GM12878 (cell line): ENCODE measurements around the gene IRX4. TPM values are rescaled to one million over a fixed set of nuclear protein-coding genes. Genes with fewer than 3 reads are reported as not detected.

Experiments
- ATAC-seq: fragments of 200-7000 bp; cut with Tn5 transposase; 3 replicates; pipeline ENCODE4 v1.9.1; 2020; ENCODE audit warnings: mild to moderate bottlenecking, moderate library complexity
- BruUV-seq: library from RNA; stranded (reverse); fragments of 400-500 nt; replicated peaks from 2 replicates; lab custom pipeline; 2021; lab: Mats Ljungman, UMichigan
- CTCF ChIA-PET: fragments of 300-600 bp; sonication (Branson Sonifier 250); formaldehyde crosslinking; extraction: SDS; loops from one replicate; lab custom pipeline; 2021; ENCODE audit warnings: inconsistent platforms; lab: Yijun Ruan, JAX
- POLR2A ChIA-PET: fragments of 350-600 bp; formaldehyde crosslinking; extraction: SDS; loops from one replicate; lab custom pipeline; 2021; ENCODE audit warnings: inconsistent platforms; lab: Charles Lee
- RAD21 ChIA-PET: fragments of 300-600 bp; sonication (Branson Sonifier 250); formaldehyde crosslinking; loops from one replicate; lab custom pipeline; 2023; ENCODE audit warnings: antibody characterized with exemption; ENCODE audit not compliant: unreplicated experiment; lab: Charles Lee
- SMC1A ChIA-PET: fragments of 300-600 bp; sonication (Branson Sonifier 250); formaldehyde crosslinking; loops from one replicate; lab custom pipeline; 2023; ENCODE audit not compliant: unreplicated experiment, uncharacterized antibody; lab: Charles Lee
- DNase-seq: peaks from one replicate; pipeline ENCODE4 v3.0.0-alpha.2; 2011; ENCODE audit warnings: low read depth, low spot score
- FAIRE-seq: peaks from 3 replicates; lab custom pipeline; 2011; peaks lifted over from hg19 to GRCh38; lab: Jason Lieb, UNC
- H2AFZ ChIP-seq: 2 replicates; pipeline ENCODE4 v1.6.0; 2011; ENCODE audit warnings: low read depth, low read length, control low read depth; ENCODE audit not compliant: control insufficient read depth
- H3K27ac ChIP-seq: 2 replicates; pipeline ENCODE4 v1.5.1; 2011; ENCODE audit warnings: control low read depth; ENCODE audit not compliant: control insufficient read depth, insufficient read depth
- H3K27me3 ChIP-seq, 2 experiments: replicated peaks in 1 of 2; 2 replicates each; pipeline versions ENCODE4 v1.6.0 to v1.6.1; 2011; ENCODE audit warnings: low read length in 1 of 2; ENCODE audit not compliant: control insufficient read depth in 2 of 2, insufficient read depth in 2 of 2
- H3K36me3 ChIP-seq, 2 experiments: 2 replicates each; pipeline ENCODE4 v1.5.1; 2011; ENCODE audit warnings: low read length in 1 of 2; ENCODE audit not compliant: control insufficient read depth in 2 of 2, insufficient read depth in 2 of 2
- H3K4me1 ChIP-seq: 2 replicates; pipeline ENCODE4 v1.6.1; 2011; ENCODE audit warnings: mild to moderate bottlenecking, low read length, moderate library complexity, mixed read lengths; ENCODE audit not compliant: control insufficient read depth, insufficient read depth
- H3K4me2 ChIP-seq: 2 replicates; pipeline ENCODE4 v1.6.0; 2011; ENCODE audit warnings: control low read depth; ENCODE audit not compliant: control insufficient read depth, insufficient read depth
- H3K4me3 ChIP-seq: fragments of 200-600 bp; sonication (generic); 2 replicates; pipeline ENCODE4 v1.5.1; 2016
- H3K79me2 ChIP-seq: 2 replicates; pipeline ENCODE4 v1.6.0; 2011; ENCODE audit warnings: low read length; ENCODE audit not compliant: control insufficient read depth, insufficient read depth
- H3K9ac ChIP-seq: 2 replicates; pipeline ENCODE4 v1.8.0; 2011; ENCODE audit warnings: low read length, control low read depth, mixed read lengths; ENCODE audit not compliant: control insufficient read depth, insufficient read depth
- H3K9me3 ChIP-seq: replicated peaks from 3 replicates; pipeline ENCODE4 v1.5.1; 2011; ENCODE audit warnings: mild to moderate bottlenecking, low read length; ENCODE audit not compliant: control insufficient read depth, insufficient read depth
- H4K20me1 ChIP-seq: 2 replicates; pipeline ENCODE4 v1.6.0; 2011; ENCODE audit not compliant: control insufficient read depth, insufficient read depth
- ETV6 ChIP-seq, 2 experiments: fragments of 450-650 bp in 1 of 2; IDR thresholded peaks in 1 of 2; conservative IDR thresholded peaks in 1 of 2; 2 replicates each; pipeline ENCODE4 v1.6.1; 2014; ENCODE audit warnings: antibody characterized with exemption in 1 of 2, borderline replicate concordance in 1 of 2, low read depth in 1 of 2, mild to moderate bottlenecking in 1 of 2, moderate library complexity in 1 of 2
- FOS ChIP-seq: IDR thresholded peaks from 3 replicates; pipeline ENCODE4 v1.6.1; 2011; ENCODE audit warnings: borderline replicate concordance; ENCODE audit not compliant: insufficient read length; ENCODE audit errors: extremely low read depth
- FOXK2 ChIP-seq: fragments of 450-650 bp; IDR thresholded peaks from 2 replicates; pipeline ENCODE4 v1.6.1; 2017; ENCODE audit warnings: mild to moderate bottlenecking, moderate library complexity
- HCFC1 ChIP-seq: fragments of 150-350 bp; IDR thresholded peaks from 2 replicates; pipeline ENCODE4 v1.6.1; 2014; ENCODE audit warnings: low read length
- HDGF ChIP-seq: fragments of 450-650 bp; IDR thresholded peaks from 2 replicates; pipeline ENCODE4 v1.6.1; 2016; ENCODE audit warnings: antibody characterized with exemption
- KDM1A ChIP-seq: fragments of 200-600 bp; sonication (generic); IDR thresholded peaks from 2 replicates; pipeline ENCODE4 v1.6.1; 2016; ENCODE audit warnings: borderline replicate concordance
- MYB ChIP-seq: fragments of 150-350 bp; IDR thresholded peaks from 2 replicates; pipeline ENCODE4 v1.6.1; 2014; ENCODE audit warnings: mild to moderate bottlenecking, low read depth, low read length, borderline replicate concordance
- MYC ChIP-seq: IDR thresholded peaks from 2 replicates; pipeline ENCODE4 v1.6.1; 2011; ENCODE audit warnings: mild to moderate bottlenecking, low read length, moderate library complexity, inconsistent platforms; ENCODE audit not compliant: insufficient read depth, insufficient replicate concordance, insufficient read length, severe bottlenecking
- NFYB ChIP-seq: IDR thresholded peaks from 2 replicates; pipeline ENCODE4 v1.6.1; 2011; ENCODE audit warnings: low read depth, mild to moderate bottlenecking, low read length, improper control_type of control experiment, moderate library complexity; ENCODE audit not compliant: insufficient read depth
- NR2C1 ChIP-seq: fragments of 450-650 bp; IDR thresholded peaks from 2 replicates; pipeline ENCODE4 v1.6.1; 2017; ENCODE audit warnings: antibody characterized with exemption, mild to moderate bottlenecking, moderate library complexity
- RBBP5 ChIP-seq: fragments of 200-600 bp; sonication (generic); conservative IDR thresholded peaks from 2 replicates; pipeline ENCODE4 v1.6.1; 2016
- SIX5 ChIP-seq: IDR thresholded peaks from 2 replicates; pipeline ENCODE4 v1.6.1; 2011; ENCODE audit warnings: mild to moderate bottlenecking, low read depth, low read length, moderate library complexity; ENCODE audit not compliant: severe bottlenecking
- SMARCA5 ChIP-seq: fragments of 450-650 bp; IDR thresholded peaks from 2 replicates; pipeline ENCODE4 v1.6.1; 2017; ENCODE audit warnings: mild to moderate bottlenecking
- SP1 ChIP-seq: IDR thresholded peaks from one replicate; pipeline ENCODE4 v1.6.1; 2011; ENCODE audit warnings: low read depth, low read length
- TAF1 ChIP-seq: IDR thresholded peaks from 2 replicates; pipeline ENCODE4 v1.6.1; 2011; ENCODE audit warnings: mild to moderate bottlenecking, low read depth, low read length, borderline replicate concordance
- TCF3 ChIP-seq: IDR thresholded peaks from 2 replicates; pipeline ENCODE4 v1.6.1; 2012; ENCODE audit warnings: low read depth, mild to moderate bottlenecking, low read length, borderline replicate concordance; ENCODE audit not compliant: insufficient read depth
- YY1 ChIP-seq: IDR thresholded peaks from 2 replicates; pipeline ENCODE4 v1.6.1; 2011; ENCODE audit warnings: low read depth, mild to moderate bottlenecking, low read length
- WGBS: methylation state at CpG from one replicate; pipeline ENCODE4 v1.1.6; 2016; ENCODE audit warnings: low lambda C conversion rate; ENCODE audit not compliant: insufficient replicate concordance, insufficient coverage; ENCODE audit errors: missing lambda C conversion rate; 5-methylcytosine and 5-hydroxymethylcytosine counted together
- in situ Hi-C: fragments of 300-500 bp; cut with MboI; formaldehyde crosslinking; loops from 9 replicates; pipeline ENCODE4 v1.14.3; 2018; ENCODE audit warnings: mixed read lengths
- intact Hi-C: fragments of 100-400 bp; cut with micrococcal nuclease; formaldehyde crosslinking; loops from one replicate; pipeline ENCODE4 v1.14.2; 2022; ENCODE audit not compliant: unreplicated experiment
- polyA plus RNA-seq, 11 experiments: library from polyadenylated mRNA; depleted of rRNA in 4 of 11; unstranded in 6 of 11; stranded (reverse) in 5 of 11; fragments of >200 nt; fragmentation: Nextera tagmentation in 4 of 11; fragmentation: Illumina TruSeq in 1 of 11; extraction: Ambion mirVana in 4 of 11; extraction: Trizol in 1 of 11; gene quantifications; 1 replicate in 1 of 11; 2 replicates in 10 of 11; pipeline versions ENCODE4 v1.2.1 to v1.2.3, GENCODE V29; 2011 to 2016; ENCODE audit warnings: inconsistent platforms in 2 of 11, missing spikeins in 2 of 11, low read depth in 1 of 11
- total RNA-seq, 4 experiments: library from RNA; depleted of rRNA in 3 of 4; stranded (reverse); fragments of >200 nt in 3 of 4; fragmentation: Illumina TruSeq in 1 of 4; extraction: Trizol in 1 of 4; gene quantifications; 2 replicates each; pipeline versions ENCODE4 v1.2.1 to v1.2.3, GENCODE V29; 2013 to 2021
- TF ChIP-seq, protein P1 (sequence below): fragments of 450-650 bp; IDR thresholded peaks from 2 replicates; pipeline ENCODE4 v1.6.1; 2017; ENCODE audit warnings: antibody characterized with exemption, mild to moderate bottlenecking, moderate library complexity
- TF ChIP-seq, protein P2 (sequence below): fragments of 450-650 bp; conservative IDR thresholded peaks from 2 replicates; pipeline ENCODE4 v1.6.1; 2017; ENCODE audit warnings: mild to moderate bottlenecking, moderate library complexity

IRX4 gene
- total and polyA plus RNA-seq, 10 of the 15 experiments (the other 5 are each of a cell fraction or from before 2014, with no cell fraction given): not detected

DNA sequence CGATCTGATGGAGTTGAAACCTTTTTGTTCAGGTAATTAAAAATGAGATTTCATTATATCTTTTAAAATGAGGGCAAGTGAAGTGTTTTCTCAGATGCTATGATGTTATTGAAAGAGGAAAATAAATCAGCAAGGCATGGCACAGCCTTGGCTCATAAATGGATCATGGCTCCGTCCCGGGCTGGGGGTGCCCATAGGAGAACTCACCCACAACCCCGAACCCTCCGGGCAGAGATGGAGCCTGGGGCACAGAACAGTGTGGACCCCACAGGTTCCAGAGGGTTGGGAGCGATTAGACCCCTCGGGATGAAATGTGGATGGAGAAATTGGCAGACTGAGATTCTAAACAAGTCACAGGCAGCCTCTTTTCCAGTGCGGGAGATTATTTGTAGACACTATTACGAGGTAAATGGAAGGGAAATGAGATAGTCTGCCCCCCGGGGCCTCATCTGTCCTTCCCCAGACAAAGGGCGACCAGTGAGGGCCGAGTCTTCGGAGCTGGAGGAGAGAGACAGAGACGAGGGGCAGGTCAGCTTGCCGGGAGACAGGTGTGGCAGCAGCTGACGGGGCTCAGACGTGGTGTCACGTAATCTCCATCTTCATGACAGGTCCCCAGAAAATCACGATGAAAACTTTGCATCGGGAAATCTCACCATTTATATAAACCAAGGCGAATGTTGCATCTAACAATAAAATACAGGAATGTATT, 47.9 kb downstream of the IRX4 start (continued):
- TF ChIP-seq, protein P1, sequence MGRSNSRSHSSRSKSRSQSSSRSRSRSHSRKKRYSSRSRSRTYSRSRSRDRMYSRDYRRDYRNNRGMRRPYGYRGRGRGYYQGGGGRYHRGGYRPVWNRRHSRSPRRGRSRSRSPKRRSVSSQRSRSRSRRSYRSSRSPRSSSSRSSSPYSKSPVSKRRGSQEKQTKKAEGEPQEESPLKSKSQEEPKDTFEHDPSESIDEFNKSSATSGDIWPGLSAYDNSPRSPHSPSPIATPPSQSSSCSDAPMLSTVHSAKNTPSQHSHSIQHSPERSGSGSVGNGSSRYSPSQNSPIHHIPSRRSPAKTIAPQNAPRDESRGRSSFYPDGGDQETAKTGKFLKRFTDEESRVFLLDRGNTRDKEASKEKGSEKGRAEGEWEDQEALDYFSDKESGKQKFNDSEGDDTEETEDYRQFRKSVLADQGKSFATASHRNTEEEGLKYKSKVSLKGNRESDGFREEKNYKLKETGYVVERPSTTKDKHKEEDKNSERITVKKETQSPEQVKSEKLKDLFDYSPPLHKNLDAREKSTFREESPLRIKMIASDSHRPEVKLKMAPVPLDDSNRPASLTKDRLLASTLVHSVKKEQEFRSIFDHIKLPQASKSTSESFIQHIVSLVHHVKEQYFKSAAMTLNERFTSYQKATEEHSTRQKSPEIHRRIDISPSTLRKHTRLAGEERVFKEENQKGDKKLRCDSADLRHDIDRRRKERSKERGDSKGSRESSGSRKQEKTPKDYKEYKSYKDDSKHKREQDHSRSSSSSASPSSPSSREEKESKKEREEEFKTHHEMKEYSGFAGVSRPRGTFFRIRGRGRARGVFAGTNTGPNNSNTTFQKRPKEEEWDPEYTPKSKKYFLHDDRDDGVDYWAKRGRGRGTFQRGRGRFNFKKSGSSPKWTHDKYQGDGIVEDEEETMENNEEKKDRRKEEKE: no peak

DNA sequence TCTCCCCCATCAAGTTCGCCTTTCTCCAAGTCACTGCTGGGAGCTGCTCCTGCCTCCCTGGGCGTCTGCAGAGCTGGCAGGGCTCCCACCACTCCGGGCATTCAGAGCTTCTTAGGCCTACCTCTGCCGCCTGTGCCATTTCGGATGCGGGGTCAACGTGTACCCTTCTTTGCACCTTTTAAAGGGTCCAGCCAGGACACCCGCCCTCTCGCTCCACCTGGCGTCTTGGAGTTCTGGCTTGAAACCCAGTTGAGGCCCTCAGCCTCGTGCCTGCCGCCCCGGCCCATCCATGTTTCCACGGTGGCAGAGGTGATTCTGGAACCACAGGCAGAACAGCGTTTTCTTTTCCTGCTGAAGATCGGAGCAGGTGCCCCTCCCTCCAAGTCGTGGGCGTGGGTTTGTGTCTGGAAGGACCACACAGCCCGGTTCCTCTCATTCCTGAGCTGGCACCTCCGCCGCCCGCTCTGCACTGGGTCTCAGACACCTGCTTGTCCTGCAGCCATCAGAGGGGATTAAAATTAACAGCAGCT, 48.6 kb downstream of the IRX4 start:
- TF ChIP-seq RBBP5 (no peak), TCF3 (no peak), ETV6 (conservative IDR thresholded peaks at IDR 0.05 in 1 of 2, IDR thresholded peaks at IDR 0.05 in 1 of 2; ENCODE audit: borderline replicate concordance in 1 of 2, low read depth in 1 of 2) (no peak), MYC (no peak), FOXK2 (no peak), NFYB (no peak), FOS (no peak), NR2C1 (no peak), YY1 (no peak), HDGF (no peak), SIX5 (no peak), SP1 (no peak), SMARCA5 (no peak), KDM1A (no peak), MYB (no peak), HCFC1 (no peak), TAF1 (no peak)
- TF ChIP-seq, protein P2, sequence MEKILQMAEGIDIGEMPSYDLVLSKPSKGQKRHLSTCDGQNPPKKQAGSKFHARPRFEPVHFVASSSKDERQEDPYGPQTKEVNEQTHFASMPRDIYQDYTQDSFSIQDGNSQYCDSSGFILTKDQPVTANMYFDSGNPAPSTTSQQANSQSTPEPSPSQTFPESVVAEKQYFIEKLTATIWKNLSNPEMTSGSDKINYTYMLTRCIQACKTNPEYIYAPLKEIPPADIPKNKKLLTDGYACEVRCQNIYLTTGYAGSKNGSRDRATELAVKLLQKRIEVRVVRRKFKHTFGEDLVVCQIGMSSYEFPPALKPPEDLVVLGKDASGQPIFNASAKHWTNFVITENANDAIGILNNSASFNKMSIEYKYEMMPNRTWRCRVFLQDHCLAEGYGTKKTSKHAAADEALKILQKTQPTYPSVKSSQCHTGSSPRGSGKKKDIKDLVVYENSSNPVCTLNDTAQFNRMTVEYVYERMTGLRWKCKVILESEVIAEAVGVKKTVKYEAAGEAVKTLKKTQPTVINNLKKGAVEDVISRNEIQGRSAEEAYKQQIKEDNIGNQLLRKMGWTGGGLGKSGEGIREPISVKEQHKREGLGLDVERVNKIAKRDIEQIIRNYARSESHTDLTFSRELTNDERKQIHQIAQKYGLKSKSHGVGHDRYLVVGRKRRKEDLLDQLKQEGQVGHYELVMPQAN: no peak
- in situ Hi-C loops: no loop called here
- ChIA-PET SMC1A (no interaction called here), POLR2A (no interaction called here), CTCF (no interaction called here), RAD21 (no interaction called here)
- H2AFZ ChIP-seq: no peak overlapping the region
- DNase-seq (no peak), ATAC-seq (no peak), FAIRE-seq (no peak)
- intact Hi-C loops: no loop called here
- no peaks in the 10 kb centered on the region for H3K9me3 ChIP-seq
- H3K27ac ChIP-seq: no peak overlapping the region
- H3K9ac ChIP-seq: no peak overlapping the region
- H3K36me3 ChIP-seq: no peaks in the 10 kb centered on the region
- no peak overlapping the region for H3K4me3 ChIP-seq
- H3K4me2 ChIP-seq: no peak overlapping the region
- no peaks in the 10 kb centered on the region for H3K4me1 ChIP-seq
- H4K20me1 ChIP-seq: no peaks in the 10 kb centered on the region
- H3K79me2 ChIP-seq: no peaks in the 10 kb centered on the region
- no TSS peak for BruUV-seq
- H3K27me3 ChIP-seq: no peaks in the 10 kb centered on the region; a peak in 1 of 4 replicates
- 45% methylated on average over 22 of the region's 22 CpGs for WGBS
